Smooth muscle cell (in vitro differentiated cells): Measurements from ENCODE around the gene RNF7. TPM values are rescaled to one million over a fixed set of nuclear protein-coding genes. Genes with fewer than 3 reads are reported as not detected.
"Not testable (repeated sequence)": the region's sequence is repeated elsewhere in the genome, so short reads cannot be mapped to it uniquely, and the experiment has no call there.

Experiments used
- DNase-seq: peaks from one replicate; lab custom pipeline; 2025; ENCODE audit not compliant: unreplicated experiment; lab: John Stamatoyannopoulos, UW
- H2AFZ ChIP-seq: fragments of 200-600 bp; sonication (generic); 2 replicates; pipeline ENCODE4 v1.6.0; 2016; ENCODE audit warnings: antibody characterized with exemption, low read depth, mild to moderate bottlenecking
- H3F3A ChIP-seq: fragments of 200-600 bp; sonication (generic); 2 replicates; pipeline ENCODE4 v1.6.0; 2017; ENCODE audit warnings: antibody characterized with exemption, low read depth
- H3K27ac ChIP-seq: fragments of 200-600 bp; sonication (generic); 2 replicates; pipeline ENCODE4 v1.5.1; 2016; ENCODE audit warnings: low read depth, mild to moderate bottlenecking
- H3K27me3 ChIP-seq: fragments of 200-600 bp; sonication (generic); 2 replicates; pipeline ENCODE4 v1.6.1; 2016; ENCODE audit warnings: low read depth, mild to moderate bottlenecking
- H3K36me3 ChIP-seq: fragments of 200-600 bp; sonication (generic); 2 replicates; pipeline ENCODE4 v1.5.1; 2016; ENCODE audit warnings: low read depth
- H3K4me1 ChIP-seq: fragments of 200-600 bp; sonication (generic); 2 replicates; pipeline ENCODE4 v1.5.1; 2016; ENCODE audit warnings: low read depth
- H3K4me2 ChIP-seq: fragments of 200-600 bp; sonication (generic); 2 replicates; pipeline ENCODE4 v1.6.0; 2016; ENCODE audit warnings: mild to moderate bottlenecking
- H3K4me3 ChIP-seq: fragments of 200-600 bp; sonication (generic); 2 replicates; pipeline ENCODE4 v1.5.1; 2016; ENCODE audit warnings: mild to moderate bottlenecking
- H3K79me2 ChIP-seq: fragments of 200-600 bp; sonication (generic); 2 replicates; pipeline ENCODE4 v1.6.0; 2016; ENCODE audit warnings: low read depth, mild to moderate bottlenecking
- H3K9ac ChIP-seq: fragments of 200-600 bp; sonication (generic); 2 replicates; pipeline ENCODE4 v1.6.0; 2016; ENCODE audit warnings: low read depth
- H3K9me3 ChIP-seq: fragments of 200-600 bp; sonication (generic); replicated peaks from 2 replicates; pipeline ENCODE4 v1.5.1; 2016; ENCODE audit warnings: low read depth
- H4K20me1 ChIP-seq: fragments of 200-600 bp; sonication (generic); 2 replicates; pipeline ENCODE4 v1.6.0; 2016; ENCODE audit warnings: low read depth
- WGBS: methylation state at CpG from one replicate; pipeline ENCODE4 v1.1.7; 2016; ENCODE audit warnings: low lambda C conversion rate; 5-methylcytosine and 5-hydroxymethylcytosine counted together
- polyA plus RNA-seq: library from polyadenylated mRNA; unstranded; fragments of >200 nt; fragmentation: Nextera tagmentation; extraction: Ambion mirVana; gene quantifications from 2 replicates; pipeline ENCODE4 v1.2.1, GENCODE V29; 2016
- total RNA-seq: library from RNA; depleted of rRNA; stranded (reverse); fragments of >200 nt; gene quantifications from 2 replicates; pipeline ENCODE4 v1.2.3, GENCODE V29; 2014
- TF ChIP-seq, protein P1 (sequence below): fragments of 200-600 bp; sonication (generic); IDR thresholded peaks from 2 replicates; pipeline ENCODE4 v1.5.1; 2017; ENCODE audit warnings: borderline replicate concordance, mild to moderate bottlenecking, antibody characterized with exemption; ENCODE audit not compliant: insufficient read depth, poor library complexity, severe bottlenecking

Gene RNF7
- total and polyA plus RNA-seq, 2 experiments from 2014 or later: 130 to 229 TPM

DNA sequence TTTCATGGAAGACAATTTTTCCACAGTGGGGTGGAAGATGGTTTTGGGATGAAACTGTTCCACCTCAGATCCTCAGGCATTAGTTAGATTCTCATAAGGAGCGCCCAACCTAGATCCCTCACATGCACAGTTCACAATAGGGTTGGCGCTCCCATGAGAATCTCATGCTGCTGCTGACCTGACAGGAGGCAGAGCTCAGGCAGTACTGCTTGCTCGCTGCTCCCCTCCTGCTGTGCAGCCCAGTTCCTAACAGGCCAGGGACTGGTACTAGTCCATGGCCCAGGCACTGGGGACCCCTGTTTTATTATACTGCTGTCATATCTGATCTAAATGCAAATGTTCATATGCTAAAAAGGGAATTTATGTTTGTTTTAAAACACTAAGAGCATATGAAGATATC, 15.3 kb downstream of the RNF7 start:
- Histone ChIP-seq H3K4me1 (no peaks in the 10 kb centered on the region), H3K9ac (no peak overlapping the region), H3K4me2 (no peak overlapping the region), H3K36me3 (no peaks in the 10 kb centered on the region), H3K4me3 (no peak overlapping the region), H3K9me3 (no peaks in the 10 kb centered on the region), H3K27ac (no peak overlapping the region), H3K27me3 (no peaks in the 10 kb centered on the region), H2AFZ (no peak overlapping the region), H3K79me2 (no peaks in the 10 kb centered on the region), H3F3A (no peaks in the 10 kb centered on the region), H4K20me1 (no peaks in the 10 kb centered on the region)
- 86% methylated on average over 3 of the region's 3 CpGs for WGBS
- DNase-seq: no peak
- TF ChIP-seq, protein P1, sequence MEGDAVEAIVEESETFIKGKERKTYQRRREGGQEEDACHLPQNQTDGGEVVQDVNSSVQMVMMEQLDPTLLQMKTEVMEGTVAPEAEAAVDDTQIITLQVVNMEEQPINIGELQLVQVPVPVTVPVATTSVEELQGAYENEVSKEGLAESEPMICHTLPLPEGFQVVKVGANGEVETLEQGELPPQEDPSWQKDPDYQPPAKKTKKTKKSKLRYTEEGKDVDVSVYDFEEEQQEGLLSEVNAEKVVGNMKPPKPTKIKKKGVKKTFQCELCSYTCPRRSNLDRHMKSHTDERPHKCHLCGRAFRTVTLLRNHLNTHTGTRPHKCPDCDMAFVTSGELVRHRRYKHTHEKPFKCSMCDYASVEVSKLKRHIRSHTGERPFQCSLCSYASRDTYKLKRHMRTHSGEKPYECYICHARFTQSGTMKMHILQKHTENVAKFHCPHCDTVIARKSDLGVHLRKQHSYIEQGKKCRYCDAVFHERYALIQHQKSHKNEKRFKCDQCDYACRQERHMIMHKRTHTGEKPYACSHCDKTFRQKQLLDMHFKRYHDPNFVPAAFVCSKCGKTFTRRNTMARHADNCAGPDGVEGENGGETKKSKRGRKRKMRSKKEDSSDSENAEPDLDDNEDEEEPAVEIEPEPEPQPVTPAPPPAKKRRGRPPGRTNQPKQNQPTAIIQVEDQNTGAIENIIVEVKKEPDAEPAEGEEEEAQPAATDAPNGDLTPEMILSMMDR: no peak

DNA sequence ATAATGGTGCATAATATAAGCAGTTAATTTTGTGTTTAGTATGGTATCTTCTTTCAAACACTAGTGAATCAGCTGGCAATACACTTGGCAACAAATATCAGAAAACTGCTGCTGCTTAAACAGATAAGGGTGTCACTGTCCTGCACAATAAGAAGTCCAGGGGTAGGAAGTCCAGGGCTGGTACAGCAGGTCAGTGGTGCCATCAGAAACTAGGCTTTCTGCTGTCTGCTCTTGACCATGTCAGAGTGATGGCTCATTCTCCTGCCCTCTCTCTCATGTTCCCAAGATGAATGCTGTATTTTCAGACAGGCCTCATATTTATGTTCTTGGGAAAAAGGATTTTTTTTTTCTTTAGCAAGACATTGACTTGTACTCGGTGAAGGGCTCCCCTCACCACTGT, 15.9 kb downstream of the RNF7 start:
- Histone ChIP-seq H3K36me3 (no peaks in the 10 kb centered on the region), H4K20me1 (no peaks in the 10 kb centered on the region), H3K27ac (no peak overlapping the region), H3K4me3 (no peak overlapping the region), H3K4me1 (no peaks in the 10 kb centered on the region), H2AFZ (no peak overlapping the region), H3K9ac (no peak overlapping the region), H3K79me2 (no peaks in the 10 kb centered on the region), H3K4me2 (no peak overlapping the region), H3K27me3 (no peaks in the 10 kb centered on the region), H3F3A (no peaks in the 10 kb centered on the region), H3K9me3 (no peaks in the 10 kb centered on the region)
- 93% methylated on average over 1 of the region's 1 CpG for WGBS
- TF ChIP-seq, protein P1: no peak
- DNase-seq: no peak

DNA sequence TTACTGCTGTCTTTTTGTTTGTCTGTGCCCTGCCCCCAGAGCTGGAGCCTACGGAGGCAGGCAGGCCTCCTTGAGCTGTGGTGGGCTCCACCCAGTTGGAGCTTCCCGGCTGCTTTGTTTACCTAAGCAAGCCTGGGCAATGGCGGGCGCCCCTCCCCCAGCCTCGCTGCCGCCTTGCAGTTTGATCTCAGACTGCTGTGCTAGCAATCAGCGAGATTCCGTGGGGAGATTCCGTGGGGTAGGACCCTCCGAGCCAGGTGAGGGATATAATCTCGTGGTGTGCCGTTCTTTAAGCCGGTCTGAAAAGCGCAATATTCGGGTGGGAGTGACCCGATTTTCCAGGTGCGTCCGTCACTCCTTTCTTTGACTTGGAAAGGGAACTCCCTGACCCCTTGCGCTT, 24.5 kb downstream of the RNF7 start:
- H4K20me1 ChIP-seq, H3K27me3 ChIP-seq, DNase-seq, H2AFZ ChIP-seq, H3K36me3 ChIP-seq, H3K27ac ChIP-seq, H3K4me1 ChIP-seq, H3K4me3 ChIP-seq, H3K4me2 ChIP-seq, H3K9me3 ChIP-seq, H3K9ac ChIP-seq, H3F3A ChIP-seq, H3K79me2 ChIP-seq: not testable (repeated sequence)
- WGBS: 62% methylated on average over 13 of the region's 19 CpGs

DNA sequence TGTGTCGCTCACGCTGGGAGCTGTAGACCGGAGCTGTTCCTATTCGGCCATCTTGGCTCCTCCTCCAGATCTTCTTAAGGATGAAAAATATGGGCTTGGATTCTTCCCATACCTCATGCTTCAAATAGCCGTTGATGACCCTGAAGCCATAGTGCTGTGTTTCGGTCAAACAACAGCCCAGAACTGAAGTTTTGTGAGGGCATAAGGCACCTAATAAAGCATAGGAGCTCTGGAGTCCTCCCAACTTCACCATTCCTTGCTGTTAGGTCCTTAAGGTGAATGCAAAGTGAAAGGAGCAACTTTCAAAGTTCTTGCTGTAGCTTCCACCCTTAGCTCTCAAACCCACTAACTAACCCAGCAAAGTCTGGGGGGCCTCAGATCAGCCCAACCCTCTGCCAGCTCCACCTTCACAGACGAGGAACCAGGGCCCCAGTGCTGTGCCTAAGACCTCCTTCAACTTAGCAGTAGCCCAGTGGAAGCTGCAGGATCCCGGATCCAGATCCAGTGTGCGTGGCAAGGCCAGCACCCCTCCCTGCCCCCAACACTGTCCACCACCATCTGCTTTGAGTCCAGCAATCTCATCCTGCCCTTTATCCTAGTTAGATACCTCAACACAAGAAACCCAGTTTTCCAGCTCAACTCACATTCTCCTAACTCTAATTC, 25.1 kb downstream of the RNF7 start, which contains the start of gene GRK7:
Gene GRK7, plus strand, starts transcription at position 321 of the 663 bp plus-strand sequence. CDS start 14,877 bp downstream, outside the sequence.
- Histone ChIP-seq H3K27me3 (no peaks in the 10 kb centered on the region), H3K79me2 (no peaks in the 10 kb centered on the region), H4K20me1 (no peaks in the 10 kb centered on the region), H3K9ac (no peak within 1 kb of the TSS), H3K27ac (no peak within 1 kb of the TSS), H3K4me2 (no peak within 1 kb of the TSS), H2AFZ (no peak within 1 kb of the TSS), H3K4me3 (no peak within 1 kb of the TSS), H3K9me3 (no peaks in the 10 kb centered on the region), H3K4me1 (no peaks in the 10 kb centered on the region), H3F3A (no peaks in the 10 kb centered on the region), H3K36me3 (no peaks in the 10 kb centered on the region)
- TF ChIP-seq, protein P1: no peak
- DNase-seq: no peak
- 93% methylated on average over 9 of the region's 9 CpGs for WGBS
